HG03159 (cell line): ENCODE data around the gene RAP1GAP2.
"Not testable (repeated sequence)": the region's sequence is repeated elsewhere in the genome, so short reads cannot be mapped to it uniquely, and the experiment has no call there.

Experiments
- ATAC-seq: cut with Tn5 transposase; IDR thresholded peaks from one replicate; pipeline ENCODE4 v1.9.1; 2021; ENCODE audit warnings: mild to moderate bottlenecking, moderate library complexity; ENCODE audit not compliant: unreplicated experiment

Gene RAP1GAP2

GRCh38 chr17:3011891-3012290, 215.7 kb downstream of the RAP1GAP2 start:
- ATAC-seq: no peak

GRCh38 chr17:3012926-3013581, 216.8 kb downstream of the RAP1GAP2 start:
- no peak for ATAC-seq

GRCh38 chr17:3015890-3016289, 219.7 kb downstream of the RAP1GAP2 start:
- no peak for ATAC-seq

GRCh38 chr17:3017936-3018335, 221.7 kb downstream of the RAP1GAP2 start:
- ATAC-seq: no peak

GRCh38 chr17:3019761-3020160, 223.5 kb downstream of the RAP1GAP2 start:
- ATAC-seq: no peak

GRCh38 chr17:3020381-3020780, 224.1 kb downstream of the RAP1GAP2 start:
- no peak for ATAC-seq

- no peak for ATAC-seq
Observed at GRCh38 chr17:3022197-3022596, 226.0 kb downstream of the RAP1GAP2 start.

GRCh38 chr17:3024346-3024745, 228.1 kb downstream of the RAP1GAP2 start:
- ATAC-seq: no peak

- ATAC-seq: no peak
Observed at GRCh38 chr17:3025421-3026124, 229.3 kb downstream of the RAP1GAP2 start.

- ATAC-seq: no peak
Observed at GRCh38 chr17:3026125-3026855, 230.1 kb downstream of the RAP1GAP2 start.

- no peak for ATAC-seq
Observed at GRCh38 chr17:3026856-3027751, 230.9 kb downstream of the RAP1GAP2 start.

GRCh38 chr17:3027786-3028532, 231.7 kb downstream of the RAP1GAP2 start:
- no peak for ATAC-seq

GRCh38 chr17:3029213-3029913, 233.1 kb downstream of the RAP1GAP2 start:
- ATAC-seq: no peak

GRCh38 chr17:3030096-3030495, 233.9 kb downstream of the RAP1GAP2 start:
- ATAC-seq: no peak

GRCh38 chr17:3030852-3031470, 234.7 kb downstream of the RAP1GAP2 start:
- ATAC-seq: not testable (repeated sequence)

GRCh38 chr17:3032258-3033247, 236.3 kb downstream of the RAP1GAP2 start:
- no peak for ATAC-seq

GRCh38 chr17:3033248-3033640, 237.0 kb downstream of the RAP1GAP2 start:
- ATAC-seq: no peak
